ENCODE results near the gene FIBCD1. TPM values are rescaled to one million over a fixed set of nuclear protein-coding genes. Genes with fewer than 3 reads are reported as not detected.

The FIBCD1 gene
- total RNA-seq, 4 donors from 2014 or later, result not detected

DNA sequence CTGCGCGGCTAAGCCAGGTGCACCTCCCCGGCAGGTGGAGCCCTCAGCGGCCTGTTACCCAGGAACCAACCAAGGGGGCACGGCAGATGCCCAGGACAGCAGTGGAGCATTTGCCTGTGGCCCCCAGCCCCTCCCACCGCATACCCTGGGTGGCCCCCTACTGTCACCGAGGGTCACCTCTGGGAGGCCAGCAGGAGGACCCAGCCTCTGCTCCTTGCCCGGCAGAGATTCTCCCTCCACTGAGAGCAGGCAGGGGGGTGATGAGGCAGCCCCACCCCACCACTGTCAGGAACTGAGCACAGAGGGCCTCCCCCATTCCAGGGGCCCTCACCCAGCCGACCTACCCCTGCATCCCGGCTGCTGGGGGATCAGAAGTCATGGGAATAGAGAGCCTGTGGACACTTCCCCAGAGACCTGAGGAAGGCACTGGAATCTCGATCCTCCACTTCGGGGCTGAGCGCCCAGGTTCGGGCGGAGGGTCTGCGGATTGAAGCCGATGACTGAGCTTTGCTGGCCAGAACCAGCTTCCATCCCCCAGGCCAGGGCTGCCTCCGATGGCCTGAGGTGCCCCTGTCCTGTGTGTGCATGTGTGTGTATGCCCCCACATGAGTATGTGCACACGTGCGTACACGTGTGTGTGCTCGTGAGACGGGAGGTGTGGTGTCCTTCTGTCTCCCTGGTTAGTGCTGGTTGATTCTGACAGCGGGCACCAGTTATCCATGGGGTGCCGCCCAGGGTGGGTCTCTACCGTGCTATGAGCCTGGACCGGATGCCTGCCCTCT is 42.6 kb downstream of the FIBCD1 start, which contains the start of gene QRFP:
Gene QRFP, minus strand, starts transcription at position 580 of the 782 bp plus-strand sequence. CDS start 2,974 bp downstream, outside the sequence.
- Histone ChIP-seq H3K4me1 (peaks cover 27% of the 10 kb centered on the region), H3K36me3 (peaks cover 18% of the 10 kb centered on the region), H3K4me3 (no peak within 1 kb of the TSS), H3K27me3 (peaks cover 35% of the 10 kb centered on the region), H3K9me3 (no peaks in the 10 kb centered on the region), H3K27ac (no peak within 1 kb of the TSS)
- DNase-seq (ENCODE audit: low spot score in 2 of 2), result no peak
- TF ChIP-seq POLR2A (IDR thresholded peaks at IDR 0.05), result no peak
- no peak for TF ChIP-seq EP300 (IDR thresholded peaks at IDR 0.05)
- no peak for TF ChIP-seq POLR2AphosphoS5 (IDR thresholded peaks at IDR 0.05)
- TF ChIP-seq, protein P1, sequence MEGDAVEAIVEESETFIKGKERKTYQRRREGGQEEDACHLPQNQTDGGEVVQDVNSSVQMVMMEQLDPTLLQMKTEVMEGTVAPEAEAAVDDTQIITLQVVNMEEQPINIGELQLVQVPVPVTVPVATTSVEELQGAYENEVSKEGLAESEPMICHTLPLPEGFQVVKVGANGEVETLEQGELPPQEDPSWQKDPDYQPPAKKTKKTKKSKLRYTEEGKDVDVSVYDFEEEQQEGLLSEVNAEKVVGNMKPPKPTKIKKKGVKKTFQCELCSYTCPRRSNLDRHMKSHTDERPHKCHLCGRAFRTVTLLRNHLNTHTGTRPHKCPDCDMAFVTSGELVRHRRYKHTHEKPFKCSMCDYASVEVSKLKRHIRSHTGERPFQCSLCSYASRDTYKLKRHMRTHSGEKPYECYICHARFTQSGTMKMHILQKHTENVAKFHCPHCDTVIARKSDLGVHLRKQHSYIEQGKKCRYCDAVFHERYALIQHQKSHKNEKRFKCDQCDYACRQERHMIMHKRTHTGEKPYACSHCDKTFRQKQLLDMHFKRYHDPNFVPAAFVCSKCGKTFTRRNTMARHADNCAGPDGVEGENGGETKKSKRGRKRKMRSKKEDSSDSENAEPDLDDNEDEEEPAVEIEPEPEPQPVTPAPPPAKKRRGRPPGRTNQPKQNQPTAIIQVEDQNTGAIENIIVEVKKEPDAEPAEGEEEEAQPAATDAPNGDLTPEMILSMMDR (IDR thresholded peaks at IDR 0.05), result no peak
- 70% methylated on average over 2 of the region's 27 CpGs for WGBS

DNA sequence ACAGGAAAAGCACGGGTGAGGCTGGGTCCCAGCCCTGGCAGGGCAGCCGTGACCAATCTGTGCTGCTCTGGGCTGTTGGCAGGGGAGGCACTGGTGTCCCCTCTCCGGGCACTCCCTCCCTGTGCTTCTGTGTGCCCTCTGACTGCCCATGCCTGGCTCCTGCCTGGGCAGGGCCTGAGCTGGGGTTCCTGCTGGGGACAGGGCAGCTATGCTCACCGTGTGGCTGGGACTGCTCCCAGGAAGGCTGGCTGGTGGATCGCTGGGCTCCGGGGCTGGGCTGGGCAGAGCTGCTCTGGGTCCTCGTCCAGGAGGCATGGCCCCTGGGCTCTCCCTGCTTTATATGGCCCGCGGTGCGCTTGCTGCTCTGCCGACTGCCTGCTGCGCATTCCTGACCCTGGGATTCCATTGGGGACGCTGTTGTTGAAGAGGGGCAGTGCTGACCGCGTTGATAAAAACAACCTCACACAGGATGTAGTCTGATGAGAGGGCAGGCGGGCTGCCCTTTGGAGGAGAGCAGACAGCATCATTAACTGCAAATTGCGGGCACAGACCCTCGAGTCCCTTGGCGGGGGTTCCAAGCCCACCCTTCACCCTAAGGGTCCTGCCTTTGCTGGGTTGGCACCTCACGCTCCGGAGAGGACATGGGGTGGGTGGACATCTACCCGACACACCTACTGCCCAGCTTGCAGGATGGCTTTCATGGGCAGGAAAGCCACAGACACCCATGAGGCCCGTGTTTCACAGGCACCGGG is 43.4 kb downstream of the FIBCD1 start:
- no peak for DNase-seq (ENCODE audit: low spot score in 2 of 2)
- peaks cover 27% of the 10 kb centered on the region for H3K4me1 ChIP-seq
- TF ChIP-seq POLR2AphosphoS5 (IDR thresholded peaks at IDR 0.05) (no peak), EP300 (IDR thresholded peaks at IDR 0.05) (no peak), POLR2A (IDR thresholded peaks at IDR 0.05) (no peak)
- TF ChIP-seq, protein P1 (IDR thresholded peaks at IDR 0.05), result no peak
- peaks cover 25% of the 10 kb centered on the region for H3K36me3 ChIP-seq
- no peak overlapping the region for H3K4me3 ChIP-seq
- no peak overlapping the region for H3K27ac ChIP-seq
- H3K27me3 ChIP-seq, result peaks cover 27% of the 10 kb centered on the region
- no peaks in the 10 kb centered on the region for H3K9me3 ChIP-seq
- WGBS, result 71% methylated on average over 13 of the region's 24 CpGs

- WGBS, result 76% methylated on average over 7 of the region's 9 CpGs
- Histone ChIP-seq H3K4me3 (no peak overlapping the region), H3K27ac (no peak overlapping the region), H3K27me3 (peaks cover 26% of the 10 kb centered on the region), H3K36me3 (peaks cover 31% of the 10 kb centered on the region), H3K9me3 (no peaks in the 10 kb centered on the region), H3K4me1 (peaks cover 27% of the 10 kb centered on the region)
- TF ChIP-seq, protein P1 (IDR thresholded peaks at IDR 0.05), result no peak
- TF ChIP-seq EP300 (IDR thresholded peaks at IDR 0.05), result no peak
- TF ChIP-seq POLR2A (IDR thresholded peaks at IDR 0.05), result no peak
- TF ChIP-seq POLR2AphosphoS5 (IDR thresholded peaks at IDR 0.05), result no peak
- no peak for DNase-seq (ENCODE audit: low spot score in 2 of 2)
These were observed 44.0 kb downstream of the FIBCD1 start for GRCh38 chr9:130895038-130895437.

DNA sequence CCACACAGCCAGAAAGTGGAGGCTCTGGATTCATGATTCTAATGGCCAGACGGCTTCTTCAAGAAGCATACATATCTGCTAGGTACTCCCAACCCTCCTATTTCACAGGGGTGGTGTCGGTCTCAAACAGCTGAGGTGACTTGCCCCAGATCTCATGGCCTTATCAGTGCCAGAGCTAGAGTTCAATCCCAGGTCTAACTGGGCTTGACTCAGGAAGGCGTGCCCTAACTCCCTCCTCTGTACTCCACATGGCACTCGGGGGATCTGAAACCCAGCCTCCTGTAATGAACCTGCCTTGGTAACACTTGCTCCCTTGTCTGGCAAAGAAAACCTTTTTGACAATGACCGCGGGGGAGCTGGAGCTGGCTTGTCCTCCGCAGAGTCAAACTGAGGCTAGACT is 44.5 kb downstream of the FIBCD1 start:
- no peak for TF ChIP-seq EP300 (IDR thresholded peaks at IDR 0.05)
- TF ChIP-seq, protein P1 (IDR thresholded peaks at IDR 0.05), result no peak
- peaks cover 27% of the 10 kb centered on the region for H3K4me1 ChIP-seq
- no CpG with 5 or more reads among the region's 7 CpGs for WGBS
- H3K27ac ChIP-seq, result no peak overlapping the region
- DNase-seq (ENCODE audit: low spot score in 2 of 2), result no peak
- H3K36me3 ChIP-seq, result peaks cover 36% of the 10 kb centered on the region
- H3K9me3 ChIP-seq, result no peaks in the 10 kb centered on the region
- peaks cover 26% of the 10 kb centered on the region for H3K27me3 ChIP-seq
- no peak overlapping the region for H3K4me3 ChIP-seq

Data from suprapubic skin (tissue), 4 donors.